HFFc6 (cell line): ENCODE measurements around the gene MYEOV. TPM values are rescaled to one million over a fixed set of nuclear protein-coding genes. Genes with fewer than 3 reads are reported as not detected.

Experiments
- DNase-seq: peaks from one replicate; pipeline ENCODE4 v3.0.0-alpha.2; 2018
- H3K27ac Mint-ChIP-seq: 2 replicates; pipeline ENCODE4 v1.8.0; 2020; ENCODE audit warnings: mild to moderate bottlenecking, mixed read lengths
- H3K27me3 Mint-ChIP-seq: 2 replicates; pipeline ENCODE4 v1.8.0; 2021; ENCODE audit warnings: mild to moderate bottlenecking, moderate library complexity, mixed read lengths; ENCODE audit not compliant: insufficient read depth
- H3K36me3 Mint-ChIP-seq: 2 replicates; pipeline ENCODE4 v1.8.0; 2021; ENCODE audit warnings: low read depth, mixed read lengths
- H3K4me1 Mint-ChIP-seq: 2 replicates; pipeline ENCODE4 v1.8.0; 2020; ENCODE audit warnings: low read depth, mixed read lengths
- H3K4me3 Mint-ChIP-seq: 2 replicates; pipeline ENCODE4 v1.8.0; 2020; ENCODE audit warnings: mild to moderate bottlenecking, moderate library complexity, mixed read lengths
- H3K9me3 Mint-ChIP-seq: 2 replicates; pipeline ENCODE4 v1.8.0; 2020; ENCODE audit warnings: mild to moderate bottlenecking, mixed read lengths
- CTCF ChIP-seq: fragments of 200-600 bp; sonication (generic); IDR thresholded peaks from 2 replicates; pipeline ENCODE4 v1.5.0; 2021; ENCODE audit warnings: antibody characterized with exemption, mild to moderate bottlenecking
- total RNA-seq, 6 experiments: library from RNA; stranded (reverse); fragmentation: NEBNext Ultra II Directional; extraction: Animal tissue kit (Norgen Biotek cat#: 25700); gene quantifications; 2 replicates in 1 of 6; 3 replicates in 5 of 6; pipeline ENCODE4 v1.2.3, GENCODE V29; 2021

The MYEOV gene
- total RNA-seq, 6 experiments from 2014 or later = 55.5 to 93.3 (median 79.9) TPM

- no peak overlapping the region for H3K27ac Mint-ChIP-seq
- peaks cover 30% of the 10 kb centered on the region for H3K36me3 Mint-ChIP-seq
These were observed 23.0 kb downstream of the MYEOV start for GRCh38 chr11:69316956-69317355.

GRCh38 chr11:69317401-69318092 lies 23.6 kb downstream of the MYEOV start:
- Mint-ChIP-seq H3K36me3 (peaks cover 30% of the 10 kb centered on the region), H3K27ac (no peak overlapping the region), H3K27me3 (peaks cover 2% of the 10 kb centered on the region; the same call in 1 of the 2 replicates), H3K4me3 (peak overlapping the region; percentile 49), H3K9me3 (no peaks in the 10 kb centered on the region; the same call in 1 of the 2 replicates), H3K4me1 (no peaks in the 10 kb centered on the region; the same call in 1 of the 2 replicates)
- peak; percentile 17 for DNase-seq
- TF ChIP-seq CTCF = no peak

More at GRCh38 chr11:69316956-69317355, 23.0 kb downstream of the MYEOV start:
- no peak for TF ChIP-seq CTCF
- Mint-ChIP-seq H3K9me3 (no peaks in the 10 kb centered on the region; the same call in 1 of the 2 replicates), H3K4me1 (peaks cover 3% of the 10 kb centered on the region), H3K27me3 (peaks cover 2% of the 10 kb centered on the region; the same call in 1 of the 2 replicates), H3K4me3 (peak overlapping the region; percentile 49; the same call in 1 of the 2 replicates)
- DNase-seq = no peak

GRCh38 chr11:69318093-69318420 lies 24.1 kb downstream of the MYEOV start:
- Mint-ChIP-seq H3K27me3 (peaks cover 2% of the 10 kb centered on the region; the same call in 1 of the 2 replicates), H3K4me1 (no peaks in the 10 kb centered on the region)
- no peak for TF ChIP-seq CTCF

GRCh38 chr11:69319255-69320106 lies 25.5 kb downstream of the MYEOV start:
- no peaks in the 10 kb centered on the region; the same call in 1 of the 2 replicates for H3K9me3 Mint-ChIP-seq
- no peak overlapping the region for H3K27ac Mint-ChIP-seq
- no peaks in the 10 kb centered on the region for H3K4me1 Mint-ChIP-seq
- peak overlapping the region; percentile 18; the same call in 1 of the 2 replicates for H3K4me3 Mint-ChIP-seq
- no peak for DNase-seq
- H3K36me3 Mint-ChIP-seq = peaks cover 30% of the 10 kb centered on the region
- H3K27me3 Mint-ChIP-seq = peaks cover 2% of the 10 kb centered on the region; the same call in 1 of the 2 replicates
- TF ChIP-seq CTCF = no peak

More at GRCh38 chr11:69318093-69318420, 24.1 kb downstream of the MYEOV start:
- Mint-ChIP-seq H3K4me3 (peak overlapping the region; percentile 49; the same call in 1 of the 2 replicates), H3K27ac (no peak overlapping the region), H3K36me3 (peaks cover 30% of the 10 kb centered on the region), H3K9me3 (no peaks in the 10 kb centered on the region; the same call in 1 of the 2 replicates)
- DNase-seq = no peak

GRCh38 chr11:69320326-69320725 lies 26.4 kb downstream of the MYEOV start:
- no peak overlapping the region for H3K4me3 Mint-ChIP-seq
- no peak for TF ChIP-seq CTCF
- no peaks in the 10 kb centered on the region for H3K4me1 Mint-ChIP-seq
- no peaks in the 10 kb centered on the region; the same call in 1 of the 2 replicates for H3K9me3 Mint-ChIP-seq
- no peak for DNase-seq
- H3K36me3 Mint-ChIP-seq = peaks cover 30% of the 10 kb centered on the region
- no peak overlapping the region for H3K27ac Mint-ChIP-seq
- H3K27me3 Mint-ChIP-seq = peaks cover 2% of the 10 kb centered on the region; the same call in 1 of the 2 replicates
